OCI-LY7 (cell line): ENCODE data around the gene LEF1.

Experiments
- CTCF ChIP-seq: fragments of 200-600 bp; sonication (generic); conservative IDR thresholded peaks from 2 replicates; pipeline ENCODE4 v1.5.1; 2014; ENCODE audit warnings: mild to moderate bottlenecking, antibody characterized with exemption, low read length, moderate library complexity, mixed read lengths
- EZH2phosphoT487 ChIP-seq: fragments of 200-600 bp; sonication (generic); IDR thresholded peaks from 2 replicates; pipeline ENCODE4 v1.6.1; 2018; ENCODE audit warnings: low read depth, borderline replicate concordance, mild to moderate bottlenecking, mixed run types, antibody characterized with exemption, low read length, moderate library complexity, mixed read lengths

GRCh38 chr4:108035691-108036090 is 133.0 kb downstream of the LEF1 start:
- TF ChIP-seq CTCF (no peak), EZH2phosphoT487 (no peak)
